Measurements from ENCODE around the gene NDUFA9.
A peak's percentile ranks its signal among the peaks of the same experiment; 100 is the strongest.

The NDUFA9 gene

GRCh38 chr12:4653257-4653656 is 4.3 kb downstream of the NDUFA9 start:
- peak overlapping the region in 1 of 2 donors; percentile 66 for H3K27ac Mint-ChIP-seq
- H3K4me3 Mint-ChIP-seq: no peak overlapping the region
- ATAC-seq: no peak
- no peaks in the 10 kb centered on the region for H3K9me3 Mint-ChIP-seq
- DNase-seq: no peak
- peaks cover 35% of the 10 kb centered on the region for H3K4me1 Mint-ChIP-seq
- H3K27me3 Mint-ChIP-seq: no peaks in the 10 kb centered on the region

GRCh38 chr12:4653691-4654090 is 4.8 kb downstream of the NDUFA9 start:
- no peak for ATAC-seq
- no peaks in the 10 kb centered on the region for H3K27me3 Mint-ChIP-seq
- H3K9me3 Mint-ChIP-seq: no peaks in the 10 kb centered on the region
- peaks cover 35% of the 10 kb centered on the region for H3K4me1 Mint-ChIP-seq
- peak overlapping the region in 1 of 2 donors; percentile 72 for H3K27ac Mint-ChIP-seq
- H3K4me3 Mint-ChIP-seq: no peak overlapping the region
- DNase-seq: no peak

- no peaks in the 10 kb centered on the region for H3K9me3 Mint-ChIP-seq
- ATAC-seq (no peak), DNase-seq (no peak)
- no peaks in the 10 kb centered on the region for H3K4me1 Mint-ChIP-seq
- no peak overlapping the region for H3K4me3 Mint-ChIP-seq
- H3K27me3 Mint-ChIP-seq: no peaks in the 10 kb centered on the region
- no peak overlapping the region for H3K27ac Mint-ChIP-seq
Measured at GRCh38 chr12:4663971-4664505, 15.1 kb downstream of the NDUFA9 start.

DNA sequence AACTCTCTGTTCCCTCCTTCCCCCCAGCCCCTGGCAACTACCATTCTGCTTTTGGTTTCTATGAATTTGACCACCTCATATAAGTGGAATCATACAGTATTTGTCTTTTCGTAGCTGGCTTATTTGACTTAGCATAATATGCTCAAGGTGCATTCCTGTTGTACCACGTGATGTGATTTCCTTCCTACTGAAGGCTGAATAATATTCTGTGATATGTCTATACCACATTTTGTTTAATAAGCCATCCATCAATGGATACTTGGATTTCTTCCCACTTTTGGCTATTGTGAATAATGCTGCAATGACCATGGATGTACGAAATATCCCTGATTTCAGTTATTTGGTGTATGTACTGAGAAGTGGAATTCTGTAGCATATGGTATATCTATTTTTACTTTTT is 16.3 kb downstream of the NDUFA9 start:
- H3K4me3 Mint-ChIP-seq: no peak overlapping the region
- no peak for ATAC-seq

GRCh38 chr12:4679711-4680110 is 30.8 kb downstream of the NDUFA9 start:
- DNase-seq (no peak), ATAC-seq (no peak)
- Mint-ChIP-seq H3K4me3 (no peak overlapping the region), H3K9me3 (no peaks in the 10 kb centered on the region), H3K4me1 (no peaks in the 10 kb centered on the region), H3K27ac (no peak overlapping the region), H3K27me3 (no peaks in the 10 kb centered on the region)

More for the DNA sequence above, 16.3 kb downstream of the NDUFA9 start:
- no peaks in the 10 kb centered on the region for H3K9me3 Mint-ChIP-seq
- no peaks in the 10 kb centered on the region for H3K4me1 Mint-ChIP-seq
- H3K27ac Mint-ChIP-seq: no peak overlapping the region
- no peaks in the 10 kb centered on the region for H3K27me3 Mint-ChIP-seq
- no peak for DNase-seq

DNA sequence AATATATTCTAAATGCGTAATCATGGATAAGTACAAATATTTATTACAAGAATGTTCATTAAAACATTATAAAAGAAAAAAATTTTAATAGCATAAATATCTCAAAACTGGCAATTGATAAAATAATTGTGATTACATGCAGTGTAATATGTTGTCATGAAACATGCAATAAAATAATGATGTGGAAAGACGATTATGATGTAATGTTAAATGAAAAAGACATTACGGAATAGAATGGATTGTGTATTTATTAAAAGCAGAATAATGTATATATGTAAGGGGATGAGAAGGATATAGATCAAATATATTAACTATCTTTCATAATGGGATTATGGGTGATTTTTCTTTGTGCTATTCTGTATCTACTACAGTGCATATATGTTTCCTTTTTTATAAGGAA is 32.8 kb downstream of the NDUFA9 start:
- H3K27ac Mint-ChIP-seq: no peak overlapping the region
- H3K9me3 Mint-ChIP-seq: no peaks in the 10 kb centered on the region
- ATAC-seq (no peak), DNase-seq (no peak)
- no peaks in the 10 kb centered on the region for H3K27me3 Mint-ChIP-seq
- H3K4me1 Mint-ChIP-seq: no peaks in the 10 kb centered on the region
- H3K4me3 Mint-ChIP-seq: no peak overlapping the region

GRCh38 chr12:4685317-4685716 is 36.4 kb downstream of the NDUFA9 start:
- H3K9me3 Mint-ChIP-seq: no peaks in the 10 kb centered on the region
- peak overlapping the region in 1 of 2 donors; percentile 13 for H3K27ac Mint-ChIP-seq
- no peak overlapping the region for H3K4me3 Mint-ChIP-seq
- no peaks in the 10 kb centered on the region for H3K4me1 Mint-ChIP-seq
- DNase-seq: no peak
- no peak for ATAC-seq
- no peaks in the 10 kb centered on the region for H3K27me3 Mint-ChIP-seq

GRCh38 chr12:4690760-4691159 is 41.8 kb downstream of the NDUFA9 start:
- H3K4me1 Mint-ChIP-seq: no peaks in the 10 kb centered on the region
- no peaks in the 10 kb centered on the region for H3K27me3 Mint-ChIP-seq
- no peaks in the 10 kb centered on the region for H3K9me3 Mint-ChIP-seq
- no peak overlapping the region for H3K4me3 Mint-ChIP-seq
- ATAC-seq: no peak
- no peak for DNase-seq
- H3K27ac Mint-ChIP-seq: no peak overlapping the region
